Right lobe of liver (tissue), 4 donors: ENCODE results near the gene FSTL4.

Source experiments
- POLR2A ChIP-seq: fragments of 450-650 bp; IDR thresholded peaks from one replicate; pipeline ENCODE4 v1.6.1; 2017; ENCODE audit warnings: antibody characterized with exemption, mild to moderate bottlenecking
- TF ChIP-seq, protein P1 (sequence below), 4 donors: fragments of 200-600 bp in 3 of 4; fragments of 450-650 bp in 1 of 4; IDR thresholded peaks; one replicate each; pipeline versions ENCODE4 v1.5.1 to v1.8.0; 2016 to 2022; ENCODE audit warnings: antibody characterized with exemption in 4 of 4, mild to moderate bottlenecking in 2 of 4
- donor health status: DM: no; HTN: no; CAD: no.
- donor health status: DM: no; HTN: no; CAD: no.
- donor health status: DM: no; HTN: yes; CAD: no.

DNA sequence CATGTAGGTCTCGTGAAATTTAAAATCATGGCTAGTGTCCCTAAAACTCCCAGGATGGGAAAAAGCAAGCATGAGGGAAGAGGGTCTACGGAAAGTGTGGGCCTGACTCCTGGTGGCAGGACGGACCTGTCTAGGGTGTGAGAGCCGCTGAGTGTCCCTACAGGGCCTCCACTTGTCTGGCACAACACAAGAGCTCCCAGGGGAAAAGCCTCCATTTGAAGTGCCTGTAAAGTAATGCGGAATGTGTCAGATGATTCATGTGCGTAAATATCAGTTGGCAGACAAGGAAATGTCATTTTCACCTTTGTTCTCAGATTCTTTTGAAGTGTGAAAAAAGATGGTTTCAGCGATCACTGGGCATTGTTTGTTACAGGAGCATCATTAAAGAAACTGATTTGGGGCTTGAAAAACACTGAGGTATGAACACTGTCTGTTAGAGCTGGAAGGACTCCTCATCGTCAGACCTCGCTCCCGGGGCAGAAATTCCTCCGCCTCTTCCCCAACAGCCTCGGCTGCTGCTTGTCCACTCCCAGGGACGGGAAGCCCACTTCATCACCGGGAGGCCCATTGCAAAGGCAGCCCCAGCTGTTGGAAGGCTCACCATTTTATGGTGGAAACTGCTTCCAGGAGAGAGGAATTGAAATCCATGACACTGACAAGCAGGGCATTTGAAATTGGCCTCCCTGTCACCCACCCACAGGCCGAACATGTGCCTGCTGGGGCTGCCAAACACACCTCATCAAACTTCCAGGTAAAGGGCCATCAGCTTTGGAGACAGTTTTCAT lies 240.8 kb downstream of the FSTL4 start:
- TF ChIP-seq, protein P1, sequence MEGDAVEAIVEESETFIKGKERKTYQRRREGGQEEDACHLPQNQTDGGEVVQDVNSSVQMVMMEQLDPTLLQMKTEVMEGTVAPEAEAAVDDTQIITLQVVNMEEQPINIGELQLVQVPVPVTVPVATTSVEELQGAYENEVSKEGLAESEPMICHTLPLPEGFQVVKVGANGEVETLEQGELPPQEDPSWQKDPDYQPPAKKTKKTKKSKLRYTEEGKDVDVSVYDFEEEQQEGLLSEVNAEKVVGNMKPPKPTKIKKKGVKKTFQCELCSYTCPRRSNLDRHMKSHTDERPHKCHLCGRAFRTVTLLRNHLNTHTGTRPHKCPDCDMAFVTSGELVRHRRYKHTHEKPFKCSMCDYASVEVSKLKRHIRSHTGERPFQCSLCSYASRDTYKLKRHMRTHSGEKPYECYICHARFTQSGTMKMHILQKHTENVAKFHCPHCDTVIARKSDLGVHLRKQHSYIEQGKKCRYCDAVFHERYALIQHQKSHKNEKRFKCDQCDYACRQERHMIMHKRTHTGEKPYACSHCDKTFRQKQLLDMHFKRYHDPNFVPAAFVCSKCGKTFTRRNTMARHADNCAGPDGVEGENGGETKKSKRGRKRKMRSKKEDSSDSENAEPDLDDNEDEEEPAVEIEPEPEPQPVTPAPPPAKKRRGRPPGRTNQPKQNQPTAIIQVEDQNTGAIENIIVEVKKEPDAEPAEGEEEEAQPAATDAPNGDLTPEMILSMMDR (IDR thresholded peaks at IDR 0.05): no peak
- TF ChIP-seq POLR2A: no peak
